HG03025 (cell line): ENCODE data around the gene MGMT.

ENCODE experiments used
- ATAC-seq: cut with Tn5 transposase; IDR thresholded peaks from one replicate; pipeline ENCODE4 v1.9.1; 2021; ENCODE audit warnings: mild to moderate bottlenecking, moderate library complexity; ENCODE audit not compliant: unreplicated experiment, low FRiP score

Gene MGMT

GRCh38 chr10:129516846-129517679 lies 50.0 kb downstream of the MGMT start:
- no peak for ATAC-seq

GRCh38 chr10:129517680-129518057 lies 50.6 kb downstream of the MGMT start:
- ATAC-seq, result no peak

GRCh38 chr10:129518793-129519192 lies 51.8 kb downstream of the MGMT start:
- ATAC-seq, result no peak

GRCh38 chr10:129520440-129521080 lies 53.5 kb downstream of the MGMT start:
- ATAC-seq, result no peak

GRCh38 chr10:129521161-129522025 lies 54.4 kb downstream of the MGMT start:
- no peak for ATAC-seq

- ATAC-seq, result no peak
These were observed 55.1 kb downstream of the MGMT start for GRCh38 chr10:129522041-129522585.

- ATAC-seq, result no peak
These were observed 56.1 kb downstream of the MGMT start for GRCh38 chr10:129523031-129523722.

- no peak for ATAC-seq
These were observed 56.8 kb downstream of the MGMT start for GRCh38 chr10:129523723-129524316.

GRCh38 chr10:129524936-129525335 lies 57.9 kb downstream of the MGMT start:
- no peak for ATAC-seq

- no peak for ATAC-seq
These were observed 58.4 kb downstream of the MGMT start for GRCh38 chr10:129525401-129525801.

GRCh38 chr10:129526943-129527342 lies 59.9 kb downstream of the MGMT start:
- no peak for ATAC-seq

GRCh38 chr10:129528376-129528978 lies 61.4 kb downstream of the MGMT start:
- ATAC-seq, result no peak

GRCh38 chr10:129530581-129530980 lies 63.5 kb downstream of the MGMT start:
- ATAC-seq, result no peak

- no peak for ATAC-seq
These were observed 64.3 kb downstream of the MGMT start for GRCh38 chr10:129531195-129531968.

- ATAC-seq, result no peak
These were observed 65.1 kb downstream of the MGMT start for GRCh38 chr10:129531969-129532660.

GRCh38 chr10:129532838-129533237 lies 65.8 kb downstream of the MGMT start:
- ATAC-seq, result no peak

GRCh38 chr10:129533281-129533680 lies 66.2 kb downstream of the MGMT start:
- ATAC-seq, result no peak

GRCh38 chr10:129534826-129535225 lies 67.8 kb downstream of the MGMT start:
- no peak for ATAC-seq
